ENCODE measurements around the gene MASTL. TPM values are rescaled to one million over a fixed set of nuclear protein-coding genes. Genes with fewer than 3 reads are reported as not detected.
"Not testable (repeated sequence)": the region's sequence is repeated elsewhere in the genome, so short reads cannot be mapped to it uniquely, and the experiment has no call there.

The MASTL gene
- polyA plus RNA-seq, 1 donor: 7.5 TPM

DNA sequence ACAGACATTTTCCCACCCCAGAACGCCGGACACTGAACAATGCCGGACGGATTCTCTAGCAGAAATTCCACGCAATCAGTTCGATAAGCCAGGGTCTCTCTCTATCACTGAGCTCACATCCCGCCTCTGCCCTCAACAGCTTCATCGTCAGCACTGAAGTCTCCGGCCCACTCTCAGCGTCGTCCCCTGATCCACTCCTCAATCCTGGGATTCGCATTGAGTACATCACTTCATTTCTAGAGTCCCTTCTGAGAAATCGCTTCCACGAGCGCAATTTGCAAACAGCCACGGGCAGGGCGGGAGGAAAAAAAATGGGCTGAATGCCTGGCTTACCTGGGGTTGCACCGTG lies 1.3 kb upstream of the MASTL start:
- no peak for DNase-seq
- peaks cover 2% of the 10 kb centered on the region for H3K36me3 ChIP-seq (ENCODE audit: control insufficient read depth, insufficient read depth, low read length)
- peak overlapping the region; percentile 63 for H3K4me3 ChIP-seq (ENCODE audit: low read length)
- peak overlapping the region; percentile 100 for H3K27ac ChIP-seq (ENCODE audit: low read length)
- H3K9me3 ChIP-seq (ENCODE audit: control insufficient read depth, low read depth, low read length): no peaks in the 10 kb centered on the region
- H3K27me3 ChIP-seq (ENCODE audit: control insufficient read depth, insufficient read depth, low read length): no peaks in the 10 kb centered on the region
- no peaks in the 10 kb centered on the region for H3K4me1 ChIP-seq (ENCODE audit: control insufficient read depth, insufficient read depth, low read length)
- WGBS (ENCODE audit: insufficient coverage, low lambda C conversion rate): no CpG with 5 or more reads among the region's 18 CpGs

DNA sequence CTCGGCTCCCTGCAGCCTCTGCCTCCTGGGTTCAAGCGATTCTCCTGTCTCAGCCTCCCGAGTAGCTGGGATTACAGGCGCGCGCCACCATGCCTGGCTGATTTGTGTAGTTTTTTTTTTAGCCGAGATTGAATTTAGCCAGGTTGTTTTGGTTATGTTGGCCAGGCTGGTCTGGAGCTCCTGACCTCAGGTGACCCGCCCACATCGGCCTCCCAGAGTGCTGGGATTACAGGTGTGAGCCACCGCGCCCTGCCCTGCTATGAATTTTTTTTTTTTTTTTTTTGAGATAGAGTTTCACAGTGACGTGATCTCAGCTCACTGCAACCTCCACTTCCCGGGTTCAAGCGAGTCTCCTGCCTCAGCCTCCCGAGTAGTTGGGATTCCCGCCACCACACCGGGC lies 1.4 kb downstream of the MASTL start:
- not testable (repeated sequence) for DNase-seq; H3K9me3 ChIP-seq (ENCODE audit: control insufficient read depth, low read depth, low read length); H3K27me3 ChIP-seq (ENCODE audit: control insufficient read depth, insufficient read depth, low read length); H3K4me1 ChIP-seq (ENCODE audit: control insufficient read depth, insufficient read depth, low read length)
- peak overlapping the region; percentile 63 for H3K4me3 ChIP-seq (ENCODE audit: low read length)
- peak overlapping the region; percentile 100 for H3K27ac ChIP-seq (ENCODE audit: low read length)
- peaks cover 17% of the 10 kb centered on the region for H3K36me3 ChIP-seq (ENCODE audit: control insufficient read depth, insufficient read depth, low read length)
- WGBS (ENCODE audit: insufficient coverage, low lambda C conversion rate): no CpG with 5 or more reads among the region's 17 CpGs

DNA sequence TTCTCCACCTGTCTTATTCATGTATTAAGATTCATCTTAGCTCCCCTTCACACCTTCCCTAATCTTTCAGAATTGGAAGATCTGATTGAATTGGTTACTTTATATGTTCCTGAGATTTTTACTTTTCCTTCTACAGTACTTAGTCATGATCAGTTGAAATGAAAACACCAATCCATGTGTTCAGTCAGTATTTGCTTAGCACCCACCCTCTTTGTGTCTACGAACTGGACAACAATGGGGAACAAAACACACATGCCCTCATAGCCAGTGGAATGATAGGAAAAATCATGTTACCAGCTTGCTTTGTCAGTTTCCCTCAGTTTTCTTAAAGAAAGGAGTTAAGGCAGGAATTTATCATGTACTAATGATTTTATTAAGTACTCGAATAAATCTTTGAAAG lies 2.0 kb downstream of the MASTL start:
- H3K4me1 ChIP-seq (ENCODE audit: control insufficient read depth, insufficient read depth, low read length): no peaks in the 10 kb centered on the region
- DNase-seq: peak in 1 of 2 donors; percentile 8
- no peaks in the 10 kb centered on the region for H3K27me3 ChIP-seq (ENCODE audit: control insufficient read depth, insufficient read depth, low read length)
- H3K27ac ChIP-seq (ENCODE audit: low read length): no peak overlapping the region
- peaks cover 17% of the 10 kb centered on the region for H3K36me3 ChIP-seq (ENCODE audit: control insufficient read depth, insufficient read depth, low read length)
- H3K4me3 ChIP-seq (ENCODE audit: low read length): no peak overlapping the region
- WGBS (ENCODE audit: insufficient coverage, low lambda C conversion rate): no CpG with 5 or more reads among the region's 2 CpGs
- H3K9me3 ChIP-seq (ENCODE audit: control insufficient read depth, low read depth, low read length): no peaks in the 10 kb centered on the region

DNA sequence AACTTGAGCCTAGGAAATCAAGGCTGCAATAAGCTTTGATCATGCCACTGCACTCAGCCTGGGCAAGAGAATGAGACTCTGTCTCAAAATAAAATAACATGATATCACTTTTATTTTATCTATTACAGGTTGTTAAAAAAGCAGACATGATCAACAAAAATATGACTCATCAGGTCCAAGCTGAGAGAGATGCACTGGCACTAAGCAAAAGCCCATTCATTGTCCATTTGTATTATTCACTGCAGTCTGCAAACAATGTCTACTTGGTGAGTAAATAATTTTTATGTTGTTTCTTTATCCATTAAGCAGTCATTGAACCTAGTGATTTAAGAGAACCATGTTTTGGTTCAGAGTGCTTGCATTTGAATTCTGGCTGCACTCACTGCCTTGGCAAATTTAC lies 3.3 kb downstream of the MASTL start:
- DNase-seq: no peak
- Histone ChIP-seq H3K4me1 (ENCODE audit: control insufficient read depth, insufficient read depth, low read length) (no peaks in the 10 kb centered on the region), H3K36me3 (ENCODE audit: control insufficient read depth, insufficient read depth, low read length) (peaks cover 19% of the 10 kb centered on the region), H3K4me3 (ENCODE audit: low read length) (no peak overlapping the region), H3K27me3 (ENCODE audit: control insufficient read depth, insufficient read depth, low read length) (no peaks in the 10 kb centered on the region), H3K9me3 (ENCODE audit: control insufficient read depth, low read depth, low read length) (no peaks in the 10 kb centered on the region), H3K27ac (ENCODE audit: low read length) (no peak overlapping the region)

DNA sequence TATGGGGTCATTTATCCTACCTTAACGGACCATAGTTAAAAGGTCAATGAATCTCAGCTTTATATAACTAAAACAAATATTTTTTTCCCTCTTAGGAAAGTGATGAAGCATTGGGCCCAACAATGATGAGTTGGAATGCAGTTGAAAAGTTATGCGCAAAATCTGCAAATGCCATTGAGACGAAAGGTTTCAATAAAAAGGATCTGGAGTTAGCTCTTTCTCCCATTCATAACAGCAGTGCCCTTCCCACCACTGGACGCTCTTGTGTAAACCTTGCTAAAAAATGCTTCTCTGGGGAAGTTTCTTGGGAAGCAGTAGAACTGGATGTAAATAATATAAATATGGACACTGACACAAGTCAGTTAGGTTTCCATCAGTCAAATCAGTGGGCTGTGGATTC lies 14.7 kb downstream of the MASTL start:
- Histone ChIP-seq H3K9me3 (ENCODE audit: control insufficient read depth, low read depth, low read length) (no peaks in the 10 kb centered on the region), H3K27me3 (ENCODE audit: control insufficient read depth, insufficient read depth, low read length) (no peaks in the 10 kb centered on the region), H3K27ac (ENCODE audit: low read length) (no peak overlapping the region), H3K36me3 (ENCODE audit: control insufficient read depth, insufficient read depth, low read length) (peaks cover 38% of the 10 kb centered on the region), H3K4me3 (ENCODE audit: low read length) (no peak overlapping the region), H3K4me1 (ENCODE audit: control insufficient read depth, insufficient read depth, low read length) (no peaks in the 10 kb centered on the region)
- 100% methylated on average over 2 of the region's 4 CpGs for WGBS (ENCODE audit: insufficient coverage, low lambda C conversion rate)
- no peak for DNase-seq

DNA sequence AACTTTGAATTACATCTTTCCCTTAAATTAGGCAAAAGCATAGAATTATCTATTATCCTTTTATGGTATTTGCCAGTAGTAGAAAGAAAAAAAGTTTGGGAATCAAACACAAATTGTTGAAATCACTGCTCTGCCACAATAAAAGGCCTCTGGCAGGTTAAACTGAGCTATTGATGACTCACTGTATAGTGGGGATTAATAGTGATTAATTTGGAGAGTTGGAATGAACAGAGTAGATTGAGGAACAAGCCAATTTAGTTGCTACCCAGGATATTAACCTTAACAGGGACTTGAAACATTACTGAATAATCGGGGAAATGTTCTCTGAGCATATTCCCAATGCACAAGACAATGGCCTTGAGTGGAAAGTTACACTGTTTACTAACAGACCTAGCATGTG lies 33.1 kb downstream of the MASTL start:
- Histone ChIP-seq H3K4me3 (ENCODE audit: low read length) (no peak overlapping the region), H3K9me3 (ENCODE audit: control insufficient read depth, low read depth, low read length) (no peaks in the 10 kb centered on the region), H3K4me1 (ENCODE audit: control insufficient read depth, insufficient read depth, low read length) (no peaks in the 10 kb centered on the region), H3K27ac (ENCODE audit: low read length) (no peak overlapping the region), H3K27me3 (ENCODE audit: control insufficient read depth, insufficient read depth, low read length) (no peaks in the 10 kb centered on the region), H3K36me3 (ENCODE audit: control insufficient read depth, insufficient read depth, low read length) (peaks cover 14% of the 10 kb centered on the region)
- WGBS (ENCODE audit: insufficient coverage, low lambda C conversion rate): no CpG with 5 or more reads among the region's 1 CpG
- no peak for DNase-seq

DNA sequence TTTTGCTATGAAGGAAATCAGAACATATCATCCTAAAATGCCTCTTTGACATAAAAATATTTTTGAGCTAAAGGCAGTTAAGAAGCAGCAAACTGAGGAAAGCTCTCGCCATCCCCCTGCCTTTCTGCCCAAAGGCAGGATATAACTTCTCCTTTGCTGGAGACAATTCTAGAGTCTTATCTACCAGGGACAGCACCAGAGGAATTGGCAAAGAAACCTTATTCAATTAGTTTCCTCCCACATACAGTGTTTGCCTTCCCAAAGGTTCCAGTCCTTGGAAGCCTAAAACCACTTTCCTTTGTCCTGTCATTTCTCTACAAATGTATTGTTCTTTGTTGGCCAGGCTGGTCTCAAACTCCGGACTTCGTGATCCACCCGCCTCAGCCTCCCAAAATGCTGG lies 33.7 kb downstream of the MASTL start:
- Histone ChIP-seq H3K36me3 (ENCODE audit: control insufficient read depth, insufficient read depth, low read length) (peaks cover 9% of the 10 kb centered on the region), H3K27ac (ENCODE audit: low read length) (no peak overlapping the region), H3K9me3 (ENCODE audit: control insufficient read depth, low read depth, low read length) (no peaks in the 10 kb centered on the region), H3K4me1 (ENCODE audit: control insufficient read depth, insufficient read depth, low read length) (no peaks in the 10 kb centered on the region), H3K4me3 (ENCODE audit: low read length) (no peak overlapping the region), H3K27me3 (ENCODE audit: control insufficient read depth, insufficient read depth, low read length) (no peaks in the 10 kb centered on the region)
- WGBS (ENCODE audit: insufficient coverage, low lambda C conversion rate): no CpG with 5 or more reads among the region's 4 CpGs
- no peak for DNase-seq

DNA sequence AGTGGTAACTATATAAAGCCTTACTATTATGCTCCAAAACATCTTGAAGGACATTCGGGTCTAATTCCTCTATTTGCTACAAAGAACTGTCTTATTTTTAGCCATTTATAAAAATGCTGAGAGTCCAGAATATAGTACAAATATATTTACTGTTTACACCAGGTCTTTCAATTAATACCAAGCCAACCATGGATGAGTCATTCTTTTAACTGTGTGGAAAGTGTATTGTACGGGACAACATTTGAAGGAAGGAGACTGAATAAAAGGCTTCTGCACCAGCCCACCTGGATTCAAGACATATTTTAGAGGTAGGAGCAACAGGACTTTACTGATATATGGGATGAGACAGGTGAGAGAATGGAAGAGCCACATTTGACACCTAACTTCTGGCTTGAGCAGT lies 35.4 kb downstream of the MASTL start:
- no CpG with 5 or more reads among the region's 2 CpGs for WGBS (ENCODE audit: insufficient coverage, low lambda C conversion rate)
- no peak for DNase-seq
- no peaks in the 10 kb centered on the region for H3K4me1 ChIP-seq (ENCODE audit: control insufficient read depth, insufficient read depth, low read length)
- H3K27ac ChIP-seq (ENCODE audit: low read length): no peak overlapping the region
- no peaks in the 10 kb centered on the region for H3K27me3 ChIP-seq (ENCODE audit: control insufficient read depth, insufficient read depth, low read length)
- H3K9me3 ChIP-seq (ENCODE audit: control insufficient read depth, low read depth, low read length): no peaks in the 10 kb centered on the region
- H3K4me3 ChIP-seq (ENCODE audit: low read length): no peak overlapping the region
- peaks cover 3% of the 10 kb centered on the region for H3K36me3 ChIP-seq (ENCODE audit: control insufficient read depth, insufficient read depth, low read length)

DNA sequence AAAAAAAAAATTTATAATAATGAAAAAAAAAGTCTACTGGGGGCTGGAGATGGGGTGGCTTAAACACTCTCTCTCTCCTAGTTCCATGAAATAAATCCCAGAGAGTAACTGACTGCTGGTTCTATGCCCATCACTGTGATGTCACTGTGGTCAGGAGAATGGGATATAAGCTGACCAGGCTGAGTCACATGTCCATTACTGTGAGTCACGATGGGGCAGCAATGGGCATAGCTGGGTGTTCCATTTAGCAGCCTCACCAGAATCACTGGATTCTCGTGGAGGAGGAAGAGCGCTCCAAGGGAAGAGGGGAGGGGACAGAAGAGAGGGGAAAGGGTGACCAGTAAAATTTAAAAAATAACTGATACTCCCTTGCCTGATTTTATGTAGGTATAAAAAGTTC lies 37.1 kb downstream of the MASTL start:
- no peak overlapping the region for H3K27ac ChIP-seq (ENCODE audit: low read length)
- H3K4me1 ChIP-seq (ENCODE audit: control insufficient read depth, insufficient read depth, low read length): no peaks in the 10 kb centered on the region
- H3K27me3 ChIP-seq (ENCODE audit: control insufficient read depth, insufficient read depth, low read length): no peaks in the 10 kb centered on the region
- DNase-seq: no peak
- peaks cover 7% of the 10 kb centered on the region for H3K36me3 ChIP-seq (ENCODE audit: control insufficient read depth, insufficient read depth, low read length)
- WGBS (ENCODE audit: insufficient coverage, low lambda C conversion rate): no CpG with 5 or more reads among the region's 3 CpGs
- no peaks in the 10 kb centered on the region for H3K9me3 ChIP-seq (ENCODE audit: control insufficient read depth, low read depth, low read length)
- no peak overlapping the region for H3K4me3 ChIP-seq (ENCODE audit: low read length)

DNA sequence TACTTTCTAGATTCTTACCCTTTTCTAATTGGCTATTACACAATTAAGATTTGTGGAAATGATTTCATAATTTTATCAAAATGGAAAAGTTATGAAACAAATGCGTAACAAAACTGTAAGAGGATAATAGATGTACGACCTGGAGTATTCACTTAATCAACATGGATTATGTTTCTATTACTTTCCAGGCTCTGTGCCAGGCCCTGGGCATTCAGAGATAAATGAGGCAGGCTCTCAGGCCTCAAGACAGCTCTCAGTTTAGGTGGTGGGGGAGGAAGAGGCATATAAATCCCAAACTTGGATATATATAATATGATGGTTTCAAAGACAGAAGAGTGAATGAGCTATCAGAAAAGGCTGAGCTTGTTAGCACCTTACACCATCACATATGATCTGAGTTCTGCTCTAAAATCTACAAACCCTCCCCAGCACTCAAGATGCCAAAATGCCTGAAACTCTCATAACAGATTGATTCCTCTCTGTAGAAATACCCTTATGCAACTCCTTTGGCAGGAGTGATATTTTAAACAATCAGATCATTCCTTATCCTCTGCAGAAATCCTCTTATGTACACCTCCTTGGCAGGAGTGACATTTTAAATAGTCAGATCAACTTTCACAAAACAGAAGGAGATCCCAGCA lies 42.9 kb downstream of the MASTL start:
- no CpG with 5 or more reads among the region's 2 CpGs for WGBS (ENCODE audit: insufficient coverage, low lambda C conversion rate)
- Histone ChIP-seq H3K36me3 (ENCODE audit: control insufficient read depth, insufficient read depth, low read length) (peaks cover 41% of the 10 kb centered on the region), H3K4me1 (ENCODE audit: control insufficient read depth, insufficient read depth, low read length) (no peaks in the 10 kb centered on the region), H3K4me3 (ENCODE audit: low read length) (no peak overlapping the region), H3K27me3 (ENCODE audit: control insufficient read depth, insufficient read depth, low read length) (no peaks in the 10 kb centered on the region), H3K9me3 (ENCODE audit: control insufficient read depth, low read depth, low read length) (no peaks in the 10 kb centered on the region), H3K27ac (ENCODE audit: low read length) (no peak overlapping the region)
- no peak for DNase-seq

DNA sequence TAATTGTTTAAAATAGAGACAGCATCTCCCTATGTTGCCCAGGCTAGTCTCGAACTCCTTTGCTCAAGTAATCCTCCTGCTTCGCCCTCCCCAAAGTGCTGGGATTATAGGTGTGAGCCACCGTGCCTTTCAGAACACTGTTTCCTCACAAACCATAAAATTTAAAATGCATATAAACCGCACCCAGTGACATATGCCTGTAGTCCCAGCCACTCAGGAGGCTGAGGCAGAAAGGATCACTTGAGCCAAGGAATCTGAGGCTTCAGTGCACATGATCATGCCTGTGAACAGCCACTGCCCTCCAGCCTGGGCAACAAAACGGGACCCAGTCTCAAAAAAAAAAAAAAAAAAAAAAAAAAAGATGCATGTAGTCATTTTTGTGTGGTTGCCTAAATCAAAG lies 48.7 kb downstream of the MASTL start:
- no peaks in the 10 kb centered on the region for H3K9me3 ChIP-seq (ENCODE audit: control insufficient read depth, low read depth, low read length)
- no peak overlapping the region for H3K27ac ChIP-seq (ENCODE audit: low read length)
- no peak overlapping the region for H3K4me3 ChIP-seq (ENCODE audit: low read length)
- peaks cover 64% of the 10 kb centered on the region for H3K36me3 ChIP-seq (ENCODE audit: control insufficient read depth, insufficient read depth, low read length)
- no peaks in the 10 kb centered on the region for H3K27me3 ChIP-seq (ENCODE audit: control insufficient read depth, insufficient read depth, low read length)
- no CpG with 5 or more reads among the region's 5 CpGs for WGBS (ENCODE audit: insufficient coverage, low lambda C conversion rate)
- H3K4me1 ChIP-seq (ENCODE audit: control insufficient read depth, insufficient read depth, low read length): no peaks in the 10 kb centered on the region
- DNase-seq: no peak

Data from large intestine (tissue), 3 donors.